ENCODE data around the gene METTL9. TPM values are rescaled to one million over a fixed set of nuclear protein-coding genes. Genes with fewer than 3 reads are reported as not detected.

Gene METTL9
- total and polyA plus RNA-seq, 9 of the 15 experiments (the other 6 are each of a cell fraction or from before 2014, with no cell fraction given): 12.2 to 107 (median 79.1) TPM

- DNase-seq (ENCODE audit: extremely low read depth in 1 of 4, low spot score in 3 of 4) (no peak), ATAC-seq (no peak), FAIRE-seq (no peak)
- Histone ChIP-seq H3K4me1 (replicated peaks in 1 of 2; ENCODE audit: control insufficient read depth in 2 of 2, insufficient read depth in 2 of 2, low read length in 2 of 2) (peaks cover 0 to 7% of the 10 kb centered on the region in 2 experiments; a peak in 3 of 5 replicates), H3K4me2 (ENCODE audit: insufficient read depth, low read length) (no peak overlapping the region), H3K27me3 (ENCODE audit: control insufficient read depth in 2 of 2, insufficient read depth in 2 of 2, low read length in 2 of 2) (no peaks in the 10 kb centered on the region), H4K20me1 (replicated peaks; ENCODE audit: control insufficient read depth, insufficient read depth, low read length) (peaks cover 4% of the 10 kb centered on the region; the same call in 1 of the 2 replicates), H3K27ac (ENCODE audit: extremely low read depth, low read depth, low read length) (0 out of 3 replicates have a peak overlapping the region, but pooled peaks have one; percentile 23), H3K9me3 (replicated peaks; ENCODE audit: control insufficient read depth, insufficient read depth, low read depth, low read length) (no peaks in the 10 kb centered on the region), H3K79me2 (ENCODE audit: control insufficient read depth, insufficient read depth, low read length) (peaks cover 6% of the 10 kb centered on the region; the same call in 2 of the 3 replicates), H3K4me3 (no peak overlapping the region), H2AFZ (ENCODE audit: low read depth, low read length) (no peak overlapping the region), H3K9me1 (ENCODE audit: control insufficient read depth, insufficient read depth, low read length) (no peaks in the 10 kb centered on the region), H3K9ac (ENCODE audit: insufficient read depth in 1 of 2, low read depth in 2 of 2, low read length in 2 of 2) (no peak overlapping the region), H3K36me3 (ENCODE audit: control insufficient read depth, insufficient read depth, low read length) (peaks cover 40% of the 10 kb centered on the region)
- CTCF ChIA-PET (ENCODE audit: low intra/inter-chr PET ratio): no interaction called here
- intact Hi-C loops (cut with micrococcal nuclease): no loop called here
- in situ Hi-C loops (cut with MboI): no loop called here
- WGBS (ENCODE audit: insufficient coverage, low coverage, missing lambda C conversion rate): 39% methylated on average over 4 of the region's 4 CpGs
- POLR2A ChIA-PET: interaction anchor here (1.0 to 1.2 kb wide), 3 partner anchors 8 to 57 kb away, joined by 3 to 6 read pairs (median 5); no protein-coding TSS in a partner anchor
- BruUV-seq (replicated peaks): no TSS peak
- TF ChIP-seq TCF3 (CRISPR knock-in tag; IDR thresholded peaks at IDR 0.05) (peak; percentile 34; the same call in 1 of the 2 replicates), SMARCE1 (IDR thresholded peaks at IDR 0.05) (no peak), BHLHE40 (IDR thresholded peaks at IDR 0.05; ENCODE audit: low read length) (no peak), TFAM (CRISPR knock-in tag; conservative IDR thresholded peaks at IDR 0.05) (no peak), EGR1 (conservative IDR thresholded peaks at IDR 0.05) (no peak), KLF16 (IDR thresholded peaks at IDR 0.05) (no peak), CBFA2T2 (conservative IDR thresholded peaks at IDR 0.05) (peak; percentile 43), PKNOX1 (IDR thresholded peaks at IDR 0.05) (peak; percentile 33; the same call in 1 of the 2 replicates), MIER1 (IDR thresholded peaks at IDR 0.05; ENCODE audit: low read depth) (no peak), KAT2B (IDR thresholded peaks at IDR 0.05; ENCODE audit: low read depth, low read length) (no peak), ZBTB26 (CRISPR knock-in tag; IDR thresholded peaks at IDR 0.05) (no peak), CBFA2T3 (IDR thresholded peaks at IDR 0.05) (peak; percentile 64), ZC3H4 (CRISPR knock-in tag; IDR thresholded peaks at IDR 0.05; ENCODE audit: borderline replicate concordance) (no peak), MTA2 (IDR thresholded peaks at IDR 0.05; ENCODE audit: low read depth) (no peak), KDM1A (IDR thresholded peaks at IDR 0.05) (0 out of 4 replicates have a peak, but pooled peaks of 1 of the 2 experiments have one; percentile 22), ZNF140 (CRISPR knock-in tag; IDR thresholded peaks at IDR 0.05) (no peak), TCF7L2 (IDR thresholded peaks at IDR 0.05; ENCODE audit: low read depth, low read length) (no peak)
Measured at GRCh38 chr16:21619765-21620425, 20.5 kb downstream of the METTL9 start.

All from K562 (cell line).